HG02840 (cell line): ENCODE measurements around the gene ATAD3C.
"Not testable (repeated sequence)": the region's sequence is repeated elsewhere in the genome, so short reads cannot be mapped to it uniquely, and the experiment has no call there.

Experiments
- ATAC-seq: cut with Tn5 transposase; IDR thresholded peaks from one replicate; pipeline ENCODE4 v1.9.1; 2021; ENCODE audit warnings: mild to moderate bottlenecking, moderate library complexity, moderate number of reproducible peaks; ENCODE audit not compliant: unreplicated experiment, low FRiP score

The ATAD3C gene

DNA sequence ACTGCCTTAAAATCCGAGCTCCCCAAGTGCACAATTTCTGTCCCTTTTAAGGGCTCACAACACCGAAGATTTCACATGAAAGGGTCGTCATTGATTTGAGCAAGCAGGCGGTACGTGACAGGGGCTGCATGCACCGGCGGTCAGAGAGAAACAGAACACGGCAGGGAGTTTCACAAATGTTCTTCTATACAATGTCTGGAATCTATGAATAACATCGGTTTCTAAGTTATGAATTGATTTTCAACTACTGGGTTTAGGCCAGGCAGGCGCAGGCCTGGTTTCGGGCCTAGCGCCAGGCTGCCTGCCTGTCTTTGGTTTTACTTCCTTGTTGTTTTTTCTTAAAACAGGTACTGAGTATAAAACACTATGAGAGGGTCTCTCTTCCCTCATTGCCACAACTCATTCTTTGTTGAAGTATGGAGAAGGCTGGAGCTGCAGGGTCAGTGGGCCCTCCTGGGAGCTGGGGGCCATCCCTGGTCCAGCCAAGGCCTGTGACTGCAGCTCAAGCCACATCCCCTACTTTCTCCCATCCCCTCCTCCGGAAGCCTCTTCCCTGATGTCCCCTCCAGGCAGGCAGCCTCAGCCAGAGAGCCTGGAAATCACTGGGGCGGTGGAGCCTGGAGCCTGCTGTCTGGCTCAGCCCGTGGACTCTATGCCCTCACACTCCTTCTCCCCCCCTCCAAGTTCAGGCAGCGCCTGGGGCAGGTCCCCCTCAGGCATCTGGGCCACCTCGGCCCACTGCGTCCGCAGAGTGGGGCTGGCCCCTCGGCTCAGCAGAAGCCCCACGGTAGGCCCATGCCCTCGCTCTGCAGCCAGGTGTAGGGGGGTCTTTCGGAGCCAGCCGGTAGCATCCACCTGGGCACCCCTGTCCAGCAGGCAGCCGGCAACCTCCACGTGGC, 30.8 kb upstream of the ATAD3C start:
- no peak for ATAC-seq

DNA sequence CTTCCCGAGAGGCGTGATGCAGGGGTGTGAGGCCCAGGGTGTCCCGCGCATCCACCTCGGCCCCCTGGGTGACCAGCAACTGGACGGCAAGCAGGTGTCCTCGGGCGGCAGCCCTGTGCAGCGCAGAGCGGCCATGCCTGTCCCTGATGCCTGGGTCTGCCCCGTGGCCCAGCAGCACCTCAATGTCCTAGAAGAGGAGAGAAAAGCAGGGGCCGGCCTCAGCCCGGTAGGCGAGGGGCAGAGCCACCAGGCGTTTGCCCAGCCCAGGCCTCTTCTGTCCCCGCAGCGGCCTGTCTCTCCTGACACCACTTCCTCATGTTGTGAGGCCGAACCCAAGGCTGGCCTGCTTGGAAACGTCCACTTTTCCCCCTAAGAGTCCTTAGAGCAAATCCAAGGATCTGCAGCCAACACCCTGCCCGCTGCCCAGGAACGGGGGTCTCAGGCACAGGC, 30.1 kb upstream of the ATAD3C start:
- ATAC-seq: no peak

DNA sequence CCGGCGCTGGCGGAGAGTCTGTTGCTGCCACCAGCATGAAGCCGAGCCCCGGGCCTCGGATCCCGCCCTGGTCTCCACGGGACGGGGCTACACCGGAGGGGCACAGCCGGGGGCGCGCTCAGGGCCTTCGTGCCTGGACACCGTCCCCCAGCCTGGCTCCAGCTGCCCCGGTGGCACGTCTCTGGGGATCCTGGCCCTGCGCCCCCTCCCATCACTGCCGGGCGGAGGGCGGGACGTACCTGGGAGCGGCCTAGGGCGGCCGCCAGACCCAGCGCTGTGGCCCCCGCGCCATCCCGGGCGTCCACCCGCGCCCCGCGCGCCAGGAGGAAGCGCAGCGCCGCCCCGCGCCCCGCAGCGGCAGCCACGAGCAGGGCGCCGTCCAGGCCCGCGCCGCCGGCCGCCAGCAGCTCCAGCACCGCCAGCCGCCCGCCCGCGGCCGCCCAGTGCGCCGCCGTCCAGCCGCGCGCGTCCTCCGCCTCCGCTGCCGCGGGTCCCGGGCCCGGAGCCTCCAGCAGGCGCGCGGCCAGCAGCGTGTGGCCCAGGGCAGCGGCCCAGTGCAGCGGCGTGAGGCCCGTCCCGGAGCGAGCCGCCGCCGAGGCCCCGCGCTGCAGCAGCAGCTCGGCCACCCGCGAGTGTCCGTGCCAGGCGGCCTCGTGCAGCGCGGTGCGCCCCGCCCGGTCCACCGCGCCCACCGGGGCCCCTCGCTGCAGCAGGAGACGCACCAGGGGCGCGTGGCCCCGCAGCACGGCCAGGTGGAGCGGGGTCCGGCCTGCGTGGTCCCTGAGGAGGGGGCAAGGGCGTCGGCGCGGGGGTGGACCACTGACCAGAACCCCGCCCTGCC, 29.5 kb upstream of the ATAD3C start:
- ATAC-seq: no peak

DNA sequence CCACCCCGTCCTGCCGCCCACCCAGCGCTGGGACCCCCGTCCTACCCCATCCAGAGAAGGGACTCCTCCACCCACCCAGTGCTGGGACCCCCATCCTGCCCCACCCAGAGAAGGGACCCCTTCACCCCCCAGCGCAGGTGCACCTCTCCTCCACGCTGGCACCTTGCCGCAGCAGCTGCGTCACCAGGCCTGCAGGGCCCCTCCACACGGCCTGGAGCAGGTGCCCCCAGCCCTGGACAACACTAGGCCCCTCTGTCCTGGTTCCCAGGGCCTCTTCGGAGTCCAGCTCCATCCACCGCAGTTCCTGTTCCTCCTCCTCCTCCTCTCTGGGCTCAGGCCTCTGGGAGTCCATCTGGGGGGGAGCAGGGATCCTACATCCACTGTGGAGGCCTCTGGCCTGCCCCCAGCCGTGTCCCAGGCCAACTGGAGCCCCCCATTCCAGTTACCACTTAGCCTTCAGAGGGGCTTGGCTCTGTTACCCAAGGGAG, 28.8 kb upstream of the ATAD3C start:
- ATAC-seq: no peak

DNA sequence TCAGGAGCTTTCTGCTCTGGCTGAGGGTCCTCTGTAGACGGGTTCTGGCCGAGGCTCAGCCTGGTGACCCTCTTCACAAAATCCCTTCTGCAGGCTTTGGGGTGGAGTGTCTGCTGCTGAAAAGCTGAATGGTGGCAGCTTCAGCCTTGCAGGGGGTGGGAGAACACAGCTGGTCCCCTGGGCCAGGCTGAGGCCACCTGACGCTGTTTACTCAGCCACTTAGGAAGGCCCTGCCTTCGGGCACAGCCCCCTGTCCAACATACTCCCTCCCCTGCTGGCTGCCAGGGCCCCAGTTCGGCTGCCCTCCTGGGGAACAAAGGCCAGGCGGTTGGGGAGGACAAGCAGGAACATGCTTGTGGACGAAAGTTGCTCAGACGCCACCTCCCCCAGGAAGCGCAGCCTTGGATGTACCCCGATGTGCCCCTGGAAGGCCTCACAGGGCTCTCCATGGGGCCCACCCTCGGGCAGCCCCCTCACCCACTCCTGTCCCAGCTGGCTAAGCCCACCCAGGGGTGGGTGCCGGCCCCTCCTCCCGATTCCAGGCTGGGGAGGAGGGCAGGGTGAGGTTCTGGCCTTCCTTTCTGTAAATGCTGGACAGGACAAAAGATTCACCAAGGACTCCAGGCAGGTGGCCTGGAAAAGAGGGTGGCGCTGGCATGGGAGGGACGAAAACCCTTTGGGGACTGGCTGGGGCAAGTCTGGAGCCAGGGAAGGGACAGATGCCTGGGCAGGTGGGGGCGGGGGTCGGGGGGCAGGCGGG, 28.2 kb upstream of the ATAD3C start, which contains the start of gene ANKRD65:
Gene ANKRD65 (minus strand): TSS at position 130 of the 760 bp plus-strand sequence. CDS start 271 bp downstream, outside the sequence.
- no peak for ATAC-seq

DNA sequence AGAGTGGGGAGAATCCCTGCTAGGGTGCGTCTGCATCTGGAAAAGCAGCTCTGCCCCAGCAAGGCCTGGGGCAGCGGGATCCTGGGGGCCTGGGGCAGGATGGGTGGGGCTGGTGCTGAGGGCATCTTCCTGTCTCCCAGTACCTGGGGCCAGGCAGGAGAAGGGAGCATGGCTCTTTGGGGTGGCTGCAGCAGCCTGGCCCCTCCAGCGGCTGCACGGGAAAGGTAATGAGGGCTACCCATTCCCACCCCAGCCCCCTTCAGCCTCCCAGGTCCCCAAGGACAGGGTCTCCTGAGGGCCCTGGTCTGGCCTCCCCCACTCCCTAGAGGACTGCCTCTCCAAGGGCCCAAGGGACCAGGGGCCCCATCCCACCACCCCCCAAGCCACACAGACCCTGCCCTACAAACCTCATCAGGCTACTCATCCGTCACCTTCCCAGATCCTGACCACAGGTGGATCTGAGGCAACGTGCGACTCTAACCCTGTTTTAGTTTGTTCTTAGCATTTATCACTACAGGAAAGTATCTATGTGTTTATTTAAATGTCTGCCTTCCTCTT, 27.5 kb upstream of the ATAD3C start:
- ATAC-seq: no peak

DNA sequence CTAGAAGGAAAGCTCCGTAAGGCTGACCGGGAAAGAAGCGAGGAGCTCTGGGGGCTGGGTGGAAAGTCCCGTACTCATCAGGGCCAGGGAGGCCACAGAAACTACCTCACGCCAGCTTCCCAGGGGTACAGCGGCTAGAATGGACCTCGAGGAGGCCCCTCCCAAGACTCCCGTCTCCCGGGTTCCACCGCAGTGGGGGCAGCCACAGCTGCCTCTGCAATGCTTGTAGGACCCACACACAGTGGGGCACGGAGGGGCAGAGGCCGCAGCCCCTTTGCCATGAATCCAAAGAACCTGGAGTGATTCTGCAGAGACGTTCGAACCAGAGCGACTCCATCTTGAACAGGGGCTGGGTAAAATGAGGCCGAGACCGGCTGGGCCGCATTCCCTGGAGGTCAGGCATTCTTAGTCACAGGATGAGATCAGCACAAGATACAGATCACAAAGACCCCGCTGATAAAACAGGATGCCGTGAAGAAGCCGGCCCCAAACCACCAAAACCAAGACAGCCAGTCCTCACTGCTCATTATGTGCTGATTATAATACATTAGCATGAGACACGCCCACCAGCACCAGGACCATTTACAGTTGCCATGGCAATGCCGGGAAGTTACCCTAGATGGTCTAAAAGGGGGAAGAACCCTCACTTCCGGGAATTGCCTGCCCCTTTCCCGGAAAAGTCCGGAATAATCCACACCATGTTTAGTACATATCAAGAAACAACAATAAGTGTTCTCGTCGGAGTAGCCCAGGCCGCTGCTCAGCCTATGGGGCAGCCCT, 26.8 kb upstream of the ATAD3C start:
- no peak for ATAC-seq

DNA sequence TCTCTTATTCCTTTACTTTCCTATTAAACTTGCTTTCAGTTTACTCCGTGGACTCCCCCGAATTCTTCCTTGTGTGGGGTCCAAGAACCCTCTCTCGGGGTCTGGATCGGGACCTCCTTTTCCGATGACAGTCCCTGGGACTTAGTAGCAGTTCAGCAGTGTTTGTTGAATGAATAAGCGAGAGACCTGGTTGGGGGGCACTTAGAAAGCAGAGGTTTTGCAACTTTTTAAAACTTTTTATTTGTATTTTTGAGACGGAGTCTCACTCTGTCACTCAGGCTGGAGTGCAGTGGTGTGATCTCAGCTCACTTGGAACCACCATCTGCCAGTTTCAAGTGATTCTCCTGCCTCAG, 26.3 kb upstream of the ATAD3C start:
- ATAC-seq: no peak

DNA sequence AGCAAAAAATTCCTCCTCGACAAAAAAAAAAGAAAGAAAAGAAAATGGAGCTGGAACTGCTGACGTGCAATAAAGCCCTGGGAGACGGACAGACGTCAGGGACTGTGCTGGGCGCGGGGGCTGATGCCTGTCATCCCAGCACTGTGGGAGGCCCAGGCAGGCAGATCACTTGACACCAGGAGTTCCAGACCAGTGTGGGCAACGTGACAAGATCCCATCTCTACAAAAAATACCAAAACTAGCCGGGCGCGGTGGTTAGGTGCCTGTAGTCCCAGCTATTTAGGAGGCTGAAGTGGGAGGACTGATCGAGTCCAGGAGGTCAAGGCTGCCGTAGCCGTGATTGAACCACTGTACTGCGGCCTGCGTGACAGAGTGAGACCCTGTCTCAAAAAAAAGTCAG, 24.8 kb upstream of the ATAD3C start:
- no peak for ATAC-seq

DNA sequence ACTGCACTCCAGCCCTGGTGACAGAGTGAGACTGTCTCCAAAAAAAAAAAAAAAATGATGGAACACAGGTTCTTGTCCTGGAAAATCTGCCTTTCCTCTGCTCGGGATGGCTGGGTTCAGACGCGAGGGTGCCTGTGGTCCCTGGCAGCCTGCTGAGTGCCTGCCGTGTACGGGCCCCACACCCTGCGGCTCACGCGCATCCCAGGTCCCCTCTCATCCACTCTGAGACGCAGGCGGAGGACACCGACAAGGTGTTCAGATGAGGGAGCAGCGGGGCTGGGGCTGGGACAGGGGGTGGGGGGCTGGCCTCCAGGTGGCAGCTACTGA, 24.1 kb upstream of the ATAD3C start:
- ATAC-seq: no peak

DNA sequence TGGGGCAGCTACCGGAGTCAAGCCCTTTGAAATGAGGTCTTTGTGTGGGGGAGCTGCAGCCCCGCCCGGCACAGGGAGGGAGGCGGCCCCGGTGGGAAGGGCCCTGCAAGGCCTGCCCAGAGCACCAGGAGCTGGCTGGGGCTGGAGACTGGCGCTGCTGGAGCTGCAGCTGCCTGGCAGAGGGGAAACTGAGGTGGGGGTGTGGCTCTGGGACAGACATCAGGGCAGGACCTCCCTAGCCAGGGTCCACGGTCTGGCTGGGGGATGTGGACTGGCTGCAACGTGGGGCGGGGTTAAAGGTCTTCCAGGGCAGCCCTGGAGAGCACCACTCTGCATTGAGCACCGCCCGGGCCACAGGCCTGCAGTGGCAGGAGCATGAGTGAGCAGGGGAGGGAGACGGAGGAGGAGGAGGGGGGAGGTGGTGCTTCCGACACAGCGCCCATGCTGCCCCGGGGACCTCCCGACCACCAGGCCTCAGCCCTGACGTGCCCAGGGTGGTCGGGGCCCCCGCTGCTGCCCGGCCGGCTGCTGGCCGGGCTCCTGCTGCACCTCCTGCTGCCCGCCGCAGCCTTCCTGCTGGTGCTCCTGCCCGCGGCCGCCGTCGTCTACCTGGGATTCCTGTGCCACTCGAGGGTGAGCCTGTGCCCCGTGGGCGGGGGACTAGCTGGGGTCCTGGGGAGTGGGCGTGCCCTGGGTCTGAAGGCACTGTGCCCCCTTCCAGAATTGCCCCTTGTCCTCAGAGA, 23.6 kb upstream of the ATAD3C start:
- no peak for ATAC-seq

DNA sequence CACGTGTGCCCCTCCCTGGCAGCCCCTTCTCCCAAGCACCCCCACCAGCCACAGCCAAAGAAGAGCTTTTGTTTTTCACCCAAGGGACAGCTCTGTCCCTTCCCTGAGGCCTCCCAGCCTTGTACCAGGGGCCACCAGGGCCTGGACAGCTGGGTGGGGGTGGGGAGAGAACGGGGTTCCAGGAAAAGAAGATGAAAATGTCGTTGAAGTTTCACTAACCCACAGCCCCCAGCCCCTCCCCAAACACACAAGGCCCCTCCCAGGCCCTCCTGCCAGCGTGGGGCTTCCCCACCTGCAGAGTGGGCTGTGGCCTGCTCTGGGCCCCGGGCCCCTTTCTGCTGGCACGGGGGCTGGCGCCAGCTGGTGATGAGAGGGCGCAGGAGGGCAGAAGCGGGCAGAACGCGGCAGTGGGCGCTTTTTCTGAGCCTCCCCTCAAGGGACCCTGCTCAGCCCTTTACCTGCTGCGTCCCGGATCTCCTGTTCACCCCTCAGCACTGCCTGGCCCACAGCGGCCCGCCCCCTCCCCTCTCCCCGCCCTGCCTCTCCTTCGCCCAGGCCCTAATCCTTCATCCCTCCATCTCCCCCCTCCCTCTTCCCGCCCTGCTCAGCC, 22.9 kb upstream of the ATAD3C start:
- no peak for ATAC-seq

DNA sequence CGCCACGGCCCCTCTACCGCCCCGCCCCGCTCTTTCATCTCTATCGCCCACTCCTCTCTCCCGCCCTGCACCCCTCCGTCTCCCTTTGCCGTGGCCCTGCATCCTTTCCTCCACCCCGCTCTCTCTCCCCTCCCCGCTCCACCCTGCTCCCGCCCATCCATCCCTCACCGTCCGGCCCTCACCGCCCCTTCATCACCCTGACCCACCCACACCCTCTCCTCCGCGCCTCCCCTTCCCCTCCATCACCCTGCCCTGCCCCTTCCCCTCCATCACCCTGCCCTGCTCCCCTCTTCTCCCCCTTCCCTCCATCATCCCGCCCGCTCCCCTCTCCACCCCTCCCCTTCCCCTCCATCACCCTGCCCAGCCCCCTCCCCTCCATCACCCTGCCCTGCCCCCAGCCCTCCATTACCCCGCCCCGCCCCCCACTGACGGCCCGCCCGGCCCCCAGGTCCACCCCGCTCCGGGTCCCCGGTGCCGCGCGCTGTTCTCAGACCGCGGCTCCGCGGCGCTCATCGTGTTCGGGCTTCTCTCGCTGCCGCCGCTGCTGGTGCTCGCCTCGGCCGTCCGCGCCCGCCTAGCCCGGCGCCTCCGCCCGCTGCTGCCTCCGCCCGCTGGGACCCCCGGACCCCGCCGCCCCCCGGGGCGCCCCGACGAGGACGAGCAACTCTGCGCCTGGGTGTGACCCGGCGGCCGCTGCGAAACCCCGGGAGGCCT, 22.2 kb upstream of the ATAD3C start:
- ATAC-seq: no peak

DNA sequence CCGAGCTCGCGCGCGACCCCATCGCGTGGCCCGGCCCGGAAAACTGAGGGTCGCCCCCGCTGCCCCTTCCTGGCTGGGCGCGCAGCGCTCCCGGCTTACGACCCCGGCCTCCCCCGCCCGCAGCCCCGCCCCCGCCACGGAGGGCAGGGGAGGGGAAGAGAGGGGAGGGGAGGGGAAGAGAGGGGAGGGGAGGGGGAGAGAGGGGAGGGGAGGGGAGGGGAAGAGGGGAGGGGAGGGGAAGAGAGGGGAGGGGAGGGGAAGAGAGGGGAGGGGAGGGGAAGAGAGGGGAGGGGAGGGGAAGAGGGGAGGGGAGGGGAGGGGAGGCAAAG, 21.7 kb upstream of the ATAD3C start:
- ATAC-seq: no peak

DNA sequence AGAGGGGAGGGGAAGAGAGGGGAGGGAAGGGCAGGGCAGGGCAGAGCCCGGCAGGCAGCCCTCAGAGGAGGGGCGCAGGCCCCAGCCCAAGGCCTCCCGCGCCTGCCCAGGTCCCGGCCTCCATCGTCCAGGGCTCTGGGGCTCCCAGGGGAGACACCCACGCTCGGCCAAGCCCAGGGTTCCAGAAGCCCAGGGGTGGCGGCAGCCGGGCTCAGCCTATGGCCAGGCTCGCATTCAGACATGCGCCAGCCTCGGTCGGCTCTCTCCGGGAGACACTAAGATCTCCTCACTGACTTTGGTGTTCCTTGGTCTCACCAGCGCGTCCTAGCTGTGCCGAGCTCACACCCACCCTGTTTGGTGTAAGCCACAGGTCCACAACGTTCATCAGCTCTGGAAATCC, 21.3 kb upstream of the ATAD3C start:
- no peak for ATAC-seq

DNA sequence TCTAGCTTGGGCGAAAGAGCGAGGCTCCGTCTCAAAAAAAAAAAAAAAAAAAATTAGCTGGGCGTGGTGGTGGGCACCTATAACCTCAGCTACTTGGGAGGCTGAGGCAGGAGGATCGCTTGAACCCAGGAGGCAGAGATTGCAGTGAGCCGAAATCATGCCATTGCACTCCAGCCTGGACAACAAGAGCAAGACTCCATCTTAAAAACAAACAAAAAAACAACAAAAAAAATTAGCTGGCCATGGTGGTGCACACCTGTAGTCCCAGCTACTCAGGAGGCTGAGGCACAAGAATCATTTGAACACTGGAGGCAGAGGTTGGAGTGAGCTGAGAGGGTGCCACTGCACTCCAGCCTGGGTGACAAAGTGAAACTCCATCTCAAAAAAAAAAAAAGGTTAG, 20.5 kb upstream of the ATAD3C start:
- ATAC-seq: not testable (repeated sequence)

DNA sequence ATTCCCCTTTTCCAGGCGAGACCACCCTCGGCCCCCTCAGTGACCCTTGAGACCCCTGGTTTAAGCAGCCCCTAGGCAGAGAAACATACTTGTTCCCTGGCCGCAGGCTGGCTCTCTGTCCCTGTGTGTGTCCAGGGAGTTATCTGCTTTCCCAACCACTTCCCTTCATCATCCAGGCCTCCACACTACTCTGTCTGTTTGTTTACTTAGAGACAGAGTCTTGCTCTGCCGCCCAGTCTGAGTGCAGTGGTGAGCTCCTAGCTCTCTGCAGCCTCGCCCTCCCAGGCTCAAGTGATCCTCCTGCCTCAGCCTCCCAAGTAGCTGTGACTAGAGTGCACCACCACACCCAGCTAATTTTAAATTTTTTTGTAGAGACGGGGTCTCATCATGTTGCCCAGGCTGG, 19.8 kb upstream of the ATAD3C start:
- no peak for ATAC-seq
